H7 (cell line): ENCODE results near the gene SEC61A2. TPM values are rescaled to one million over a fixed set of nuclear protein-coding genes. Genes with fewer than 3 reads are reported as not detected.
A peak's percentile ranks its signal among the peaks of the same experiment; 100 is the strongest.
"Not testable (repeated sequence)": the region's sequence is repeated elsewhere in the genome, so short reads cannot be mapped to it uniquely, and the experiment has no call there.

Experiments used
- DNase-seq: peaks from one replicate; pipeline ENCODE4 v3.0.0; 2012
- H3K27me3 ChIP-seq: 2 replicates; pipeline ENCODE4 v1.6.0; 2011; ENCODE audit warnings: mild to moderate bottlenecking, low read length; ENCODE audit not compliant: control insufficient read depth, insufficient read depth
- H3K36me3 ChIP-seq: replicated peaks from 2 replicates; pipeline ENCODE4 v1.5.1; 2011; ENCODE audit warnings: low read length; ENCODE audit not compliant: control insufficient read depth, insufficient read depth
- H3K4me3 ChIP-seq: 2 replicates; pipeline ENCODE4 v1.5.1; 2011; ENCODE audit warnings: low read depth, mild to moderate bottlenecking, control low read depth, low read length, moderate library complexity; ENCODE audit not compliant: insufficient read depth
- total RNA-seq: library from RNA; depleted of rRNA; stranded (reverse); fragments of >200 nt; shearing (Covaris generic); gene quantifications from 2 replicates; pipeline ENCODE4 v1.2.3, GENCODE V29; 2014

SEC61A2 gene
- total RNA-seq, 1 experiment from 2014 or later = 11.0 TPM

DNA sequence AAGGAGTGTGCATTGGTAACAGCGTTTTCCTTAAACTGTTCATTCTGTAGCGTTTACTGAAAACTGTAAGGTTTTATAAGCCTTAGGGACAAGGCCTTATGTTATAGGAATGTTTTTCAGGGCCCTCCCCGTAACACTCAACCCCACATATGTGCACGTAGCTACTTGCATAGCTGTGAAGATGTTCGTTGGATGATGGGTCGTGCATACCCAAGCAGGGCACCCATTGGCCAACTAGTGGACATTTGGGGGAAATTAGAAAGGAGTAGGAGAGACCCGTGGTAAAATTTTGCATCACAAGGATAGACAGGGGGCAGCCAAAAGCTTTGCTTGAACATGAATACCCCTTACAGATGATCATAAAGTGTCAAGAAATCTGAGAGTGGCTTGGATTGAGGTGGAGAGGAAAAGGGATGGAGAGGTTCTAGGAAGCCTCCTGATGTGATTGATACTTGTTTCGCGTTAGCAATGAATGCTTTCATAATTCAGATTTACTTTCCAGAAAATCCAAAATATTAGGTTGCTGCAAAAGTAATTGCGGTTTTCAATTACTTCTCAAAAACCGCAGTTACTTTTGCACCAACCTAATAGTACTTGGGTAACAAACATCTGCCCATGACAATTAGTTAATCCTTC, 878 bp downstream of the SEC61A2 start:
- H3K36me3 ChIP-seq = no peaks in the 10 kb centered on the region
- no peaks in the 10 kb centered on the region for H3K27me3 ChIP-seq
- H3K4me3 ChIP-seq = peak overlapping the region; percentile 80
- peak; percentile 76 for DNase-seq

DNA sequence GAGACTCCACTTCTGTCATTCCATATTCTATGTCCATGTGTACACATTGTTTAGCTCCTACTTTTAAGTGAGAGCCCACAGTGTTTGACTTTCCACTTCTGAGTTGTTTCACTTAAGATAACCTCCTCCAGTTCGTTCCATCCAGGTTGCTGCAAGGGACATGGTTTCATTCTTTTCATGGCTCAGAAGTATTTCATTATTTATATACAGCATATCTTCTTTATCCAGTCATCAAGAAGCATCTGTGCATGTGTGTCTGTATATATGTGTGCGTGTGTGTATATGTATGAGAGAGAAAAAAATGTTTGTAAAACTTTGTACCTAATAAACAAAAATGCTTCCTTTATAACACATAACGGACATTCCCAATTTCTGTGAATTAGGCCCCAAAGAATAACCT, 6.2 kb downstream of the SEC61A2 start:
- no peaks in the 10 kb centered on the region for H3K27me3 ChIP-seq
- no peak for DNase-seq
- H3K36me3 ChIP-seq = peaks cover 2% of the 10 kb centered on the region
- H3K4me3 ChIP-seq = no peak overlapping the region

DNA sequence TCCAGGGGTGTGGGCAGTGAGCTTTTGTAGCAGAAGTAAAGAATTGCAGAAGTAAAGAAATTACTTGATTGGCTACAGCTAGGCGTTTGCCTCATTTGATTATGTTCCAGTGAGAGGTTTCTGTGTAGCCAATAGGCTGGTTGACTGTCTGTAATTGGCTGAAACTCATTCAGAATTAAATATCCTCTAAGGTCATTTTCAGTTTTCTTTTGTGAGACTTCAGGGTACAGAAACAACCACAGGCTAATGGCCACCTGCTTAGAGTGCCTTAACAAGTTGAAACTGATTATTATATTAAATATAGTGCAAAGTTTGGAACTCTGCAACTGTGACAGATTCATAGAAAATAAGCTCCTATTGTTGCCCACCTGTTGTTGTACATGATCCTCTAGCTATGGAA, 10.6 kb downstream of the SEC61A2 start:
- H3K27me3 ChIP-seq = no peaks in the 10 kb centered on the region
- no peak overlapping the region for H3K4me3 ChIP-seq
- no peak for DNase-seq
- H3K36me3 ChIP-seq = peaks cover 7% of the 10 kb centered on the region

- no peak for DNase-seq
- Histone ChIP-seq H3K27me3 (no peaks in the 10 kb centered on the region), H3K4me3 (no peak overlapping the region), H3K36me3 (peaks cover 5% of the 10 kb centered on the region)
Observed at GRCh38 chr10:12144538-12144937, 15.1 kb downstream of the SEC61A2 start.

GRCh38 chr10:12150163-12150562, 20.7 kb downstream of the SEC61A2 start:
- H3K4me3 ChIP-seq = no peak overlapping the region
- no peaks in the 10 kb centered on the region for H3K27me3 ChIP-seq
- no peaks in the 10 kb centered on the region for H3K36me3 ChIP-seq
- no peak for DNase-seq

DNA sequence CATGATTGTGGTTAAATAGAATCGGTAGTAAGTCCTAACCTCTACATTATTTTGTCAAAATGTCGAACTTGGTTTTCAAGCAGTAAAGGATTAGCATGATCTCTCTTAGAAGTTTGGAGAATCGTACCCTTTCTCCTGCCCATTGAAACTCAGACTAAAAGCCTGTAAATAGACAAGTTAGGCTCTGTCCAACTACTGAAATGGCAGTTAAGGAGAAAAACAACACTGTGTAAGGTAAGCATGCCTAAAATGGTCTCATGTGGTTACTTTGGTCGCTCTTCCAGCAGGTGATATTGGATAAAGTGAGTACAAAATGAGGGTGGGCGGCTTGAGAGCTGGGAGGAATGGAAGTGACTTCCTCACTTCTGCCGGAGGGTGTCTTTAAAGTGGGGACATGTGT, 25.0 kb downstream of the SEC61A2 start:
- no peaks in the 10 kb centered on the region for H3K27me3 ChIP-seq
- no peaks in the 10 kb centered on the region; the same call in 1 of the 2 replicates for H3K36me3 ChIP-seq
- no peak overlapping the region for H3K4me3 ChIP-seq
- DNase-seq = no peak

DNA sequence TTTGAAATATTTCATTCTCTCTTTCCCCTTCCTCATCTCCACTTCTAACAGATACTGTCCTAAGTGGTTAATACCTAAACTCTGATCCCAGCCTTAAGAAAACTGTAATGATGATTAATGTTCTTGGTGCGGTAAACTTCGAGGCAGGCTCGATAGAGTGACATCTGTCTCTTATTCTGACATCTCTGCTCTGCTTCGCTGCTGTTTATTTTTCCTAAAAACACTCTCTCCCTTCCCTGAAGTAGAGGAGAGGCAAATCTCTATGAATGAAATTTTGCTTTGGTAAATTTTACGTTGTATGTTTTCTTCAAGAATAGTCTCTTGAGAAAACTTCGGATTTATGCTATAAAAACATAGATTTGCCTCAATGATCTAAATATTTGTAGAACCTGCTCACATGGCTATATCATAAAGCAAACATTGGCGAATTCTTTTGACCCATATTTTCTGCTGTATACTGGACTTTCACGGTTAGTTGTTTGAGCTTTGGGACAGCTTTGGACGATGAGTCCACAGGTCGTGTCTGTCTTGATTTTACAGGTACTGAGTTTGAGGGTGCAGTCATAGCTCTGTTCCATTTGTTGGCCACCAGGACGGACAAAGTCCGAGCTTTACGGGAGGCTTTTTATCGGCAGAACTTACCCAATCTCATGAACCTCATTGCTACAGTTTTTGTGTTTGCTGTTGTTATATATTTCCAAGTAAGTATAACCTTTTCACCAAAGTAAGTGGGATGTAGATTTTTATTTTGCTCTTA, 27.1 kb downstream of the SEC61A2 start:
- Histone ChIP-seq H3K27me3 (no peaks in the 10 kb centered on the region), H3K36me3 (no peaks in the 10 kb centered on the region; the same call in 1 of the 2 replicates), H3K4me3 (no peak overlapping the region)
- no peak for DNase-seq

- DNase-seq = no peak
Observed at GRCh38 chr10:12158111-12158510, 28.6 kb downstream of the SEC61A2 start.

GRCh38 chr10:12160664-12161063, 31.2 kb downstream of the SEC61A2 start:
- Histone ChIP-seq H3K4me3 (no peak overlapping the region), H3K36me3 (peaks cover 1% of the 10 kb centered on the region), H3K27me3 (no peaks in the 10 kb centered on the region)
- no peak for DNase-seq

More at GRCh38 chr10:12158111-12158510, 28.6 kb downstream of the SEC61A2 start:
- no peak overlapping the region for H3K4me3 ChIP-seq
- no peaks in the 10 kb centered on the region for H3K27me3 ChIP-seq
- H3K36me3 ChIP-seq = no peaks in the 10 kb centered on the region; the same call in 1 of the 2 replicates

- H3K4me3 ChIP-seq = no peak overlapping the region
- DNase-seq = no peak
- no peaks in the 10 kb centered on the region for H3K27me3 ChIP-seq
- peaks cover 8% of the 10 kb centered on the region for H3K36me3 ChIP-seq
Observed at GRCh38 chr10:12162927-12163326, 33.5 kb downstream of the SEC61A2 start.

GRCh38 chr10:12164085-12164484, 34.6 kb downstream of the SEC61A2 start:
- Histone ChIP-seq H3K36me3 (peaks cover 13% of the 10 kb centered on the region), H3K4me3 (no peak overlapping the region), H3K27me3 (no peaks in the 10 kb centered on the region)
- DNase-seq = no peak

DNA sequence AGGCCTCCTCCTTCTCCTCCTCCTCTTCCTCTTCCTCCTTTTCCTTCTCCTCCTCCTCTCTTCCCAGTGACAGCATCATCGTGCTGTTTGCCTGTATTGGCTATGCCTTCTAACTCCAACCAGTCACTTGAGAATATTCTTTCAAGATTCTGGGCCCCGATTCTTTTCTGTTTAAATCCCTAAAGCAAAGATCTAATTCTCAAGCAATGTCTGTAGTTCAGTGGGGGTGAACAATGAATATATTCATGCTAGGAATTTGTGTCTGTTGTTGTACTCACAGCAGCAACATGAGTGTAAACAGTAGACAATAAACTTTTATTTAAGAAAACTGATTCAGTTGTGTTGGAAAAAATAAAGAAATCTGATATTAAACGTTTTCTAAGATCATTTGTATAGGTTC, 35.6 kb downstream of the SEC61A2 start:
- DNase-seq = no peak
- no peaks in the 10 kb centered on the region for H3K27me3 ChIP-seq
- peaks cover 18% of the 10 kb centered on the region for H3K36me3 ChIP-seq
- no peak overlapping the region for H3K4me3 ChIP-seq

DNA sequence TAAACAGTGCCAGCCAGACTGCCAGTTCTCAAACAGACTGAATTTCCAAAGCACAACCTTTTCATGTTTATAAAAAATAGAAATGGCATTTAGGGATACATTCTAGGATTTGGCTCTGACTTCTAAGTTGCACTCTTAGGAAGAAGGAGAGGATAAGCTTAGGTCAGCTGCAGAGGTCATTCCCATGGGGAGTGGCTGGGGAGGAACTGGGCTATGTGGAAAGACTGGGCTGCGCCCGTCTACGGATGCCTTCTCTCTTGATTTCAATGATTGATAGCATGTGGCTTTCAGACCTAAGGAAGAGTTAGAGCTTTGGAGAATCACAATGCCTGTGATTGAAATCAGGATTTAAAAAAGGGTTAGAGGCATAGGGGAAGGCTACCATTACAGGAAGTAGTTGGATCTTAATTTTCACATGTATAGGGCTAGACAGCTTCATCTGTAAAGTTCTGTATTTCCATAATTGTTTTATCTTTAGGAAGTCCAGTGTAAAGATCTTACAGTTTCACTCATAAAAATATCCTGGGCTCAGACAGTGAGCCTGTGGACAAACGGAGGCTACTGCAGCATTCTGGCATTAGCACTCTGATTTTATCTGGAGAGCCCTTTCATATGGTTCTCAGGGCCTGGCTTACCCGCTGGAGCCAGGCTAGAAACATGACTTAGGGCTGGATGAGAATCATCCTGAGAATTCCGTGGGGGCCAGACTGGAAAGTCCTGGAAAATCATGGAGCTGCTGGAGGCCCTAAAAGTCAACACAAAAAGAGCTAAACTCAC, 36.7 kb downstream of the SEC61A2 start:
- no peaks in the 10 kb centered on the region for H3K27me3 ChIP-seq
- DNase-seq = no peak
- H3K36me3 ChIP-seq = peaks cover 22% of the 10 kb centered on the region
- H3K4me3 ChIP-seq = no peak overlapping the region

DNA sequence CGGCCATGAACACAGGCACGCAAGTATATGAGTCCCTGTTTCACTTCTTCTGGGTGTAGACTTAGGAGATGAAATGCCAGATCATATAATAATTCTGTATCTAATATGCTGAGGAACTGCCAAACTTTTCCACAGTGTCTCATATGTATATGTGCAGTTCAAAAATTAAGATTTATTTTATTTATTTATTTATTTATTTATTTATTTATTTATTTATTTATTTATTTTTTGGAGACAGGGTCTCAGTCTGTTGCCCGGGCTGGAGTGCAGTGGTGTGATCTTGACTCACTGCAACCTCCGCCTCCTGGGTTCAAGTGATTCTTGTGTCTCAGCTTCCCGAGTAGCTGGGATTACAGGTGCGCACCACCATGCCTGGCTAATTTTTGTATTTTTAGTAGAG, 42.0 kb downstream of the SEC61A2 start:
- H3K36me3 ChIP-seq = peaks cover 35% of the 10 kb centered on the region
- not testable (repeated sequence) for H3K27me3 ChIP-seq, DNase-seq, H3K4me3 ChIP-seq

DNA sequence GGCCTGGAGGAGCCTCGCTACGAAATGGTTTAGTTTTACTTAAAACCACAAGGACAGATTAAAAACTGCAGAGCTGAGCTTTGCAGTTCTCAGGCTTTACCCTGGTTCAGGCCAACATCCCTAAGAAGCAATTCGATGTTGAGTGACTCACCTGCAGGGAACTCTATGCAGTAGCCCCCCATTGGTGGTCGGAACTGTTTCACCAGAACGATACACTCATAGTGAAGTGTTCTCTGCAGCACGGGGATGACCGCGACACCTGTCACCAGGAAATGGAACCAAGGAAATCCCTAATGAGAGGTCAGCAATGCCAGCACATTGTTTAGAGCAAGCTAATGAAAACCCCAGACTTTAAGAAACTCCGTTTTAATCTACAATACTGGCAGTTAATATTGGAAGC, 48.2 kb downstream of the SEC61A2 start:
- Histone ChIP-seq H3K4me3 (no peak overlapping the region), H3K27me3 (no peaks in the 10 kb centered on the region), H3K36me3 (peaks cover 18% of the 10 kb centered on the region)
- no peak for DNase-seq
